HUDEP-2 (cell line): Measurements from ENCODE around the gene NLRP13.
"Not testable (repeated sequence)": the region's sequence is repeated elsewhere in the genome, so short reads cannot be mapped to it uniquely, and the experiment has no call there.

Experiments used
- DNase-seq, 76 experiments: peaks; one replicate each; lab custom pipeline; 2025; ENCODE audit not compliant: unreplicated experiment in 76 of 76; lab: John Stamatoyannopoulos, UW

Gene NLRP13

GRCh38 chr19:55931936-55932386 lies at the start of gene NLRP13:
TSS of gene NLRP13 (minus strand) at chr19:55932336. CDS start at chr19:55932311, 25 bp downstream.
- no peak for DNase-seq

GRCh38 chr19:55980415-55980814 lies 48.3 kb upstream of the NLRP13 start:
- DNase-seq = no peak

- no peak for DNase-seq
These were observed 41.8 kb upstream of the NLRP13 start for GRCh38 chr19:55973982-55974381.

- DNase-seq = no peak
These were observed 30.1 kb upstream of the NLRP13 start for GRCh38 chr19:55962186-55962585.

- DNase-seq = no peak
These were observed 28.0 kb upstream of the NLRP13 start for GRCh38 chr19:55959996-55960675.

GRCh38 chr19:55958356-55958755 lies 26.2 kb upstream of the NLRP13 start:
- DNase-seq = peak in 2 of 76 experiments; percentile 8 to 18

GRCh38 chr19:55956431-55956830 lies 24.3 kb upstream of the NLRP13 start:
- no peak for DNase-seq

GRCh38 chr19:55950566-55950965 lies 18.4 kb upstream of the NLRP13 start:
- DNase-seq = not testable (repeated sequence)

- no peak for DNase-seq
These were observed 15.4 kb upstream of the NLRP13 start, which contains the start of gene NLRP8 for GRCh38 chr19:55947532-55947931. TSS of gene NLRP8 (plus strand) at chr19:55947832.

GRCh38 chr19:55940306-55940705 lies 8.2 kb upstream of the NLRP13 start:
- DNase-seq = no peak

GRCh38 chr19:55939206-55939605 lies 7.1 kb upstream of the NLRP13 start:
- DNase-seq = no peak

- no peak for DNase-seq
These were observed 3.1 kb upstream of the NLRP13 start for GRCh38 chr19:55935206-55935605.

GRCh38 chr19:55930996-55931515 lies 1.1 kb downstream of the NLRP13 start:
- DNase-seq = no peak

- not testable (repeated sequence) for DNase-seq
These were observed 2.9 kb downstream of the NLRP13 start for GRCh38 chr19:55929258-55929657.

- no peak for DNase-seq
These were observed 4.1 kb downstream of the NLRP13 start for GRCh38 chr19:55927991-55928390.

- no peak for DNase-seq
These were observed 8.6 kb downstream of the NLRP13 start for GRCh38 chr19:55923556-55923955.

- peak in 18 of 76 experiments; percentile 4 to 41 (median 17) for DNase-seq
These were observed 18.4 kb downstream of the NLRP13 start for GRCh38 chr19:55913643-55914268.

GRCh38 chr19:55912916-55913315 lies 19.2 kb downstream of the NLRP13 start:
- DNase-seq = no peak

GRCh38 chr19:55909801-55910200 lies 22.3 kb downstream of the NLRP13 start:
- DNase-seq = no peak

- DNase-seq = no peak
These were observed 24.4 kb downstream of the NLRP13 start for GRCh38 chr19:55907746-55908145.

GRCh38 chr19:55907286-55907685 lies 24.9 kb downstream of the NLRP13 start:
- no peak for DNase-seq
